DOHH2 (cell line): ENCODE data around the gene NHSL2.

ENCODE experiments used
- H3F3A ChIP-seq: fragments of 200-600 bp; sonication (generic), shearing (Covaris generic); 2 replicates; pipeline ENCODE4 v1.6.0; 2016; ENCODE audit warnings: antibody characterized with exemption, mild to moderate bottlenecking; ENCODE audit not compliant: control insufficient read depth, insufficient read depth
- H3K27ac ChIP-seq: fragments of 200-600 bp; sonication (generic); 2 replicates; pipeline ENCODE4 v1.5.1; 2014; ENCODE audit warnings: low read depth, mild to moderate bottlenecking, low read length, moderate library complexity
- H3K27me3 ChIP-seq: fragments of 200-600 bp; sonication (generic); 2 replicates; pipeline ENCODE4 v1.6.1; 2014; ENCODE audit warnings: mild to moderate bottlenecking, low read length, mixed read lengths; ENCODE audit not compliant: control insufficient read depth
- H3K36me3 ChIP-seq: fragments of 200-600 bp; sonication (generic); 2 replicates; pipeline ENCODE4 v1.6.1; 2014; ENCODE audit warnings: mild to moderate bottlenecking, low read length, moderate library complexity, mixed read lengths; ENCODE audit not compliant: control insufficient read depth
- H3K4me1 ChIP-seq: fragments of 200-600 bp; sonication (generic); 2 replicates; pipeline ENCODE4 v1.6.1; 2014; ENCODE audit warnings: mild to moderate bottlenecking, low read length, mixed read lengths; ENCODE audit not compliant: control insufficient read depth
- H3K4me2 ChIP-seq: fragments of 200-600 bp; sonication (generic); 2 replicates; pipeline ENCODE4 v1.6.0; 2014; ENCODE audit warnings: mild to moderate bottlenecking, low read length, moderate library complexity
- H3K4me3 ChIP-seq: fragments of 200-600 bp; sonication (generic); 2 replicates; pipeline ENCODE4 v1.5.1; 2014; ENCODE audit warnings: mild to moderate bottlenecking, low read length, mixed read lengths
- H3K79me2 ChIP-seq: fragments of 200-600 bp; sonication (generic); 2 replicates; pipeline ENCODE4 v1.6.1; 2014; ENCODE audit warnings: mild to moderate bottlenecking, low read length, mixed read lengths; ENCODE audit not compliant: control insufficient read depth
- H3K9me2 ChIP-seq: fragments of 200-600 bp; sonication (generic); replicated peaks from 2 replicates; pipeline ENCODE4 v1.6.1; 2014; ENCODE audit warnings: mild to moderate bottlenecking, low read length, mixed read lengths; ENCODE audit not compliant: control insufficient read depth
- H3K9me3 ChIP-seq: fragments of 200-600 bp; sonication (generic); 2 replicates; pipeline ENCODE4 v1.6.1; 2014; ENCODE audit warnings: antibody characterized with exemption, low read length, mixed read lengths; ENCODE audit not compliant: control insufficient read depth, insufficient read depth
- H4K20me1 ChIP-seq: fragments of 200-600 bp; sonication (generic); 2 replicates; pipeline ENCODE4 v1.6.0; 2014; ENCODE audit warnings: low read depth, mild to moderate bottlenecking, antibody characterized with exemption, low read length, moderate library complexity; ENCODE audit not compliant: control insufficient read depth, insufficient read depth
- EZH2phosphoT487 ChIP-seq: fragments of 200-600 bp; sonication (generic); IDR thresholded peaks from 2 replicates; pipeline ENCODE4 v1.6.1; 2017; ENCODE audit warnings: borderline replicate concordance, mild to moderate bottlenecking, antibody characterized with exemption, low read length, moderate library complexity, mixed read lengths
- TF ChIP-seq, protein P1 (sequence below): fragments of 200-600 bp; sonication (generic); IDR thresholded peaks from one replicate; pipeline ENCODE4 v1.5.1; 2014; ENCODE audit warnings: antibody characterized with exemption, mild to moderate bottlenecking, low read depth, low read length; ENCODE audit not compliant: poor library complexity, severe bottlenecking

The NHSL2 gene

DNA sequence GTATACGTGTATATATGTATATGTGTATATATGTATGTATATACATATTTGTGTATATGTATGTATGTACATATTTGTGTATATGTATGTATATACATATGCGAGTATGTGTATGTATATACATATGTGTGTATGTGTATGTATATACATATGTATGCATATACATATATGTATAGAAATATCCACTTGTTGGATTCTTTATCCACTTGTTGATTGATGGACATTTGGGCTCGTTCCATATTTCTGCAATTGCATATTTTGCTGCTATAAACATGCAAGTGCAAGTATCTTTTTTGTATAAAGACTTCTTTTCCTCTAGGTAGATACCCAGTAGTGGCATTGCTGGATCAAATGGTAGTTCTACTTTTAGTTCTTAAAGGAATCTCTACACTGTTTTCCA, 25.5 kb upstream of the NHSL2 start:
- Histone ChIP-seq H4K20me1 (no peaks in the 10 kb centered on the region), H3K4me1 (no peaks in the 10 kb centered on the region), H3F3A (no peaks in the 10 kb centered on the region), H3K4me2 (no peak overlapping the region), H3K27me3 (no peaks in the 10 kb centered on the region), H3K79me2 (no peaks in the 10 kb centered on the region), H3K9me2 (no peaks in the 10 kb centered on the region), H3K36me3 (no peaks in the 10 kb centered on the region), H3K4me3 (no peak overlapping the region), H3K27ac (no peak overlapping the region), H3K9me3 (no peaks in the 10 kb centered on the region)
- no peak for TF ChIP-seq EZH2phosphoT487
- TF ChIP-seq, protein P1, sequence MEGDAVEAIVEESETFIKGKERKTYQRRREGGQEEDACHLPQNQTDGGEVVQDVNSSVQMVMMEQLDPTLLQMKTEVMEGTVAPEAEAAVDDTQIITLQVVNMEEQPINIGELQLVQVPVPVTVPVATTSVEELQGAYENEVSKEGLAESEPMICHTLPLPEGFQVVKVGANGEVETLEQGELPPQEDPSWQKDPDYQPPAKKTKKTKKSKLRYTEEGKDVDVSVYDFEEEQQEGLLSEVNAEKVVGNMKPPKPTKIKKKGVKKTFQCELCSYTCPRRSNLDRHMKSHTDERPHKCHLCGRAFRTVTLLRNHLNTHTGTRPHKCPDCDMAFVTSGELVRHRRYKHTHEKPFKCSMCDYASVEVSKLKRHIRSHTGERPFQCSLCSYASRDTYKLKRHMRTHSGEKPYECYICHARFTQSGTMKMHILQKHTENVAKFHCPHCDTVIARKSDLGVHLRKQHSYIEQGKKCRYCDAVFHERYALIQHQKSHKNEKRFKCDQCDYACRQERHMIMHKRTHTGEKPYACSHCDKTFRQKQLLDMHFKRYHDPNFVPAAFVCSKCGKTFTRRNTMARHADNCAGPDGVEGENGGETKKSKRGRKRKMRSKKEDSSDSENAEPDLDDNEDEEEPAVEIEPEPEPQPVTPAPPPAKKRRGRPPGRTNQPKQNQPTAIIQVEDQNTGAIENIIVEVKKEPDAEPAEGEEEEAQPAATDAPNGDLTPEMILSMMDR = no peak

DNA sequence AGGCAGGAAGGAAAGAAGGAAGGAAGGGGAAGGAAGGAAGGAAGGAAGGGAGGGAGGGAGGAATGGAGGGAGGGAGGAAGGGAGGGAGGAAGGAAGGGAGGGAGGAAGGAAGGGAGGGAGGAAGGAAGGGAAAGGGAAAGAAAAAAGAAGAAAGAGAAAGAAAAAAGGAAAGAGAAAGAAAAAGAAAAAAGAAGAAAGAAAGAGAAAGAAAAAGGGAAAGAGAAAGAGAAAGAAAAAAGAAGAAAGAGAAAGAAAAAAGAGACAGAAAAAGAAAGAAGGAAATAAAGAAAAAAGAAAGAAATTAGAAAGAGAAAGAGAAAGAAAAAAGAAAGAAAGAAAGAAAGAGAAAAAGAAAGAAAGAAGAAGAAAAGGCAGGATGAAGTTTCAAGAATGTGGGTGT, 15.0 kb upstream of the NHSL2 start:
- Histone ChIP-seq H3K4me3 (no peak overlapping the region), H3K4me2 (no peak overlapping the region), H3K36me3 (no peaks in the 10 kb centered on the region), H3F3A (no peaks in the 10 kb centered on the region), H3K9me3 (no peaks in the 10 kb centered on the region), H3K79me2 (no peaks in the 10 kb centered on the region), H4K20me1 (no peaks in the 10 kb centered on the region), H3K9me2 (no peaks in the 10 kb centered on the region), H3K4me1 (no peaks in the 10 kb centered on the region), H3K27me3 (no peaks in the 10 kb centered on the region), H3K27ac (no peak overlapping the region)
- TF ChIP-seq, protein P1 = no peak
- no peak for TF ChIP-seq EZH2phosphoT487

DNA sequence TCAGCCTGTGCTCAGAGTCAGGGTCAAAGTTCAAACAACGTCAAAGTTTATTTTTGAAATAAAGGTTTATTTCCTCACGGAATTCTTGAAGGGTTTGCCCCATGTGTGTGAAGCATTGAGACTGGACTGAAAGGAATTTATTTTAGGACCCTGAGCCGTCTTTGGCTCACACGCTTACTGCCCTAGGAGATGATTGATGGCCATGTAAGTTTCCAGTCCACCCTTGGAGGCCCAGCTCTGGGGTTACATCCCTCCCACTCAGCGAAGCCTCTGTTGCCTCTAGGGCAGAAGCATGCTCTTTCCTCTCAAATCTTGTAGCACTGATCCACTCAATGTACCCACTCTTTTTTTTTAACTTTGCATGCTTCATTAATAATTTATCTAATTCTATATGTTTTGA, 4.5 kb upstream of the NHSL2 start:
- TF ChIP-seq EZH2phosphoT487 = no peak
- TF ChIP-seq, protein P1 = no peak
- no peaks in the 10 kb centered on the region for H3F3A ChIP-seq
- H3K27me3 ChIP-seq = no peaks in the 10 kb centered on the region; the same call in 1 of the 2 replicates
- H3K4me2 ChIP-seq = no peak overlapping the region
- H3K9me3 ChIP-seq = no peaks in the 10 kb centered on the region
- H3K27ac ChIP-seq = no peak overlapping the region
- no peak overlapping the region for H3K4me3 ChIP-seq
- H4K20me1 ChIP-seq = no peaks in the 10 kb centered on the region
- no peaks in the 10 kb centered on the region for H3K79me2 ChIP-seq
- no peaks in the 10 kb centered on the region for H3K9me2 ChIP-seq
- H3K4me1 ChIP-seq = no peaks in the 10 kb centered on the region
- H3K36me3 ChIP-seq = no peaks in the 10 kb centered on the region

DNA sequence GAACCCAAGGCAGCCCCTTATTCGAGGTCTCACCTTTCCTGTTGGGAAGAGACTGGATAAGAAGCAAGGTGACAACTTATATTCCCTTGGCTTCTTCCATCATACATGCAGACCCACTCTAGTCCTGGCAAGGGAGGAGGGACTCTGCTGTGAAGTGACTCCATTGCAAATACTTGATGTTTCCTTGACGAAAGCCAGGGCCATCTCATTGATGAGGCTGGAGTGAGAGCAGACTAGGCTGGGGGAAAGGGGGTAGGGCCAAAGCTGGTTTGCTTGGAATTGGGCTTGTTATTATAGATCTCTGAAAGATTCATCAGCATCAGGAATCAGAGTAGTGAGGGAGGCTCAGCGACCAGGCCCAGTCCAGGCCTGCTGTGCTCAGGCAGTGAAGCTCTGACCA, 2.3 kb upstream of the NHSL2 start:
- TF ChIP-seq, protein P1 = no peak
- TF ChIP-seq EZH2phosphoT487 = no peak
- Histone ChIP-seq H3F3A (no peaks in the 10 kb centered on the region), H3K4me3 (no peak overlapping the region), H3K4me2 (no peak overlapping the region), H3K9me2 (no peaks in the 10 kb centered on the region), H3K36me3 (no peaks in the 10 kb centered on the region), H3K27me3 (peaks cover 8% of the 10 kb centered on the region; the same call in 1 of the 2 replicates), H4K20me1 (no peaks in the 10 kb centered on the region), H3K9me3 (no peaks in the 10 kb centered on the region), H3K27ac (no peak overlapping the region), H3K79me2 (no peaks in the 10 kb centered on the region), H3K4me1 (no peaks in the 10 kb centered on the region)
